HepG2 (cell line): Measurements from ENCODE around the gene NCOA5. TPM values are rescaled to one million over a fixed set of nuclear protein-coding genes. Genes with fewer than 3 reads are reported as not detected.
A peak's percentile ranks its signal among the peaks of the same experiment; 100 is the strongest.

Experiments used
- CC2D1A ChIP-seq: sonication (generic); formaldehyde crosslinking; IDR thresholded peaks from 2 replicates; pipeline ENCODE4 v1.8.1; 2023; ENCODE audit warnings: mild to moderate bottlenecking, missing genetic modification reagents
- FOXK1 ChIP-seq: sonication (generic); formaldehyde crosslinking; IDR thresholded peaks from 2 replicates; pipeline ENCODE4 v1.4.0; 2020; ENCODE audit warnings: low read depth, missing genetic modification reagents, borderline replicate concordance
- RFX5 ChIP-seq: IDR thresholded peaks from 2 replicates; pipeline ENCODE4 v1.6.1; 2011; ENCODE audit warnings: low read depth, low read length, improper control_type of control experiment
- RORA ChIP-seq: sonication (generic); formaldehyde crosslinking; IDR thresholded peaks from 2 replicates; pipeline ENCODE4 v1.5.0; 2020; ENCODE audit warnings: mild to moderate bottlenecking, missing genetic modification reagents, moderate library complexity
- SIX4 ChIP-seq: sonication (generic); formaldehyde crosslinking; IDR thresholded peaks from 2 replicates; pipeline ENCODE4 v1.4.0; 2020; ENCODE audit warnings: missing genetic modification reagents
- SMYD3 ChIP-seq: sonication (generic); formaldehyde crosslinking; IDR thresholded peaks from 2 replicates; pipeline ENCODE4 v1.8.1; 2023; ENCODE audit warnings: mild to moderate bottlenecking, missing genetic modification reagents
- SRSF4 ChIP-seq: fragments of 200-400 bp; formaldehyde crosslinking; IDR thresholded peaks from one replicate; pipeline ENCODE4 v1.6.1; 2018; ENCODE audit warnings: mild to moderate bottlenecking, low read depth, low read length, moderate library complexity; ENCODE audit not compliant: poor library complexity, severe bottlenecking
- ZNF546 ChIP-seq: sonication (generic); formaldehyde crosslinking; conservative IDR thresholded peaks from 2 replicates; pipeline ENCODE4 v1.8.1; 2023; ENCODE audit warnings: mild to moderate bottlenecking, missing genetic modification reagents
- polyA plus RNA-seq, 8 experiments: library from polyadenylated mRNA; depleted of rRNA in 3 of 8; stranded (reverse) in 7 of 8; unstranded in 1 of 8; fragments of >200 nt; fragmentation: Illumina TruSeq in 4 of 8; extraction: Trizol in 4 of 8; gene quantifications; 2 replicates each; pipeline versions ENCODE4 v1.2.1 to v1.2.3, GENCODE V29; 2011 to 2016; ENCODE audit warnings: low read depth in 4 of 8, missing spikeins in 1 of 8, mixed read lengths in 1 of 8; ENCODE audit not compliant: insufficient read depth in 1 of 8
- total RNA-seq, 5 experiments: library from RNA; depleted of rRNA; stranded (reverse); fragments of >200 nt; fragmentation: Illumina TruSeq; extraction: Trizol; gene quantifications; 2 replicates each; pipeline ENCODE4 v1.2.3, GENCODE V29; 2016; ENCODE audit warnings: low read depth in 1 of 5
- TF ChIP-seq, protein P1 (sequence below): sonication (generic); formaldehyde crosslinking; IDR thresholded peaks from 2 replicates; pipeline ENCODE4 v1.4.0; 2020; ENCODE audit warnings: missing genetic modification reagents, borderline replicate concordance
- TF ChIP-seq, protein P2 (sequence below): sonication (generic); formaldehyde crosslinking; IDR thresholded peaks from 2 replicates; pipeline ENCODE4 v1.8.0; 2022; ENCODE audit warnings: mild to moderate bottlenecking, missing genetic modification reagents, moderate library complexity
- TF ChIP-seq, protein P3 (sequence below): sonication (generic); formaldehyde crosslinking; IDR thresholded peaks from 2 replicates; pipeline ENCODE4 v1.5.1; 2020; ENCODE audit warnings: missing genetic modification reagents, mild to moderate bottlenecking, borderline replicate concordance
- TF ChIP-seq, protein P4 (sequence below): IDR thresholded peaks from 2 replicates; pipeline ENCODE4 v1.6.1; 2012; ENCODE audit warnings: low read depth, low read length, improper control_type of control experiment
- TF ChIP-seq, protein P5 (sequence below): sonication (generic); formaldehyde crosslinking; IDR thresholded peaks from 2 replicates; pipeline ENCODE4 v1.5.1; 2020; ENCODE audit warnings: missing genetic modification reagents, mild to moderate bottlenecking, borderline replicate concordance
- TF ChIP-seq, protein P6 (sequence below): sonication (generic); formaldehyde crosslinking; conservative IDR thresholded peaks from 2 replicates; pipeline ENCODE4 v1.5.0; 2020; ENCODE audit warnings: missing genetic modification reagents
- TF ChIP-seq, protein P7 (sequence below): sonication (generic); formaldehyde crosslinking; IDR thresholded peaks from 2 replicates; pipeline ENCODE4 v1.5.0; 2020; ENCODE audit warnings: missing genetic modification reagents

NCOA5 gene
- total and polyA plus RNA-seq, 2 of the 13 experiments (the other 11 are each of a cell fraction or from before 2014, with no cell fraction given), result 16.5 to 28.4 TPM

DNA sequence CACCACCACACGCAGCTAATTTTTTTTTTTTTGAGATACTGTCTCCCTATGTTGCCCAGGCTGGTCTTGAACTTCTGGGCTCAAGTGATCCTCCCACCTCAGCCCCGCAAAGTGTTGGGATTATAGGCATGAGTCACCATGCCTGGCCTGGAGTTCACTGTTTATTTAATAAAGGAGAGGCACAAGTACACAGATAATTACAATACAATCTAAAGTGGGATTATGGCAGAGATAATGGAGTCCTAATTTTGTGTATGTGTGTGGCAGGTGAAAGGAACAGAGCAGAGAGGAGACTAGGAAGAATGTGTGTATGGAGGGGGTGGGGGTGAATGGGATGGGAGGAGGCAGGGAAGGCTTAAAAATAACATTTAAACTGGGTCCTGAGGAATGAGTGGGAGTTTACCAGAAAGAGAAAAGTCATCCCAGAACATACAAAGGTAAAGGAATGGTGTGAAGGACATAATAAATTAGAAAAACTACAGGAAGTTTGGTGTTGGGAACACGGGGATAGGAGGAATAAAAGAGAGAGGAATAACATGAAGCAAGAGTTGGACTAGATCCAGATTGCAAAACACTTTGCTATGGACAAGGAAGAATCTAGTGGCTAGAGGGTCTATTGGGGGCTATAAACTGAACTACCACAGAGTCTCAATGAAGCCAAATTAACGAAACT lies 4.4 kb downstream of the NCOA5 start (continued):
- TF ChIP-seq, protein P1, sequence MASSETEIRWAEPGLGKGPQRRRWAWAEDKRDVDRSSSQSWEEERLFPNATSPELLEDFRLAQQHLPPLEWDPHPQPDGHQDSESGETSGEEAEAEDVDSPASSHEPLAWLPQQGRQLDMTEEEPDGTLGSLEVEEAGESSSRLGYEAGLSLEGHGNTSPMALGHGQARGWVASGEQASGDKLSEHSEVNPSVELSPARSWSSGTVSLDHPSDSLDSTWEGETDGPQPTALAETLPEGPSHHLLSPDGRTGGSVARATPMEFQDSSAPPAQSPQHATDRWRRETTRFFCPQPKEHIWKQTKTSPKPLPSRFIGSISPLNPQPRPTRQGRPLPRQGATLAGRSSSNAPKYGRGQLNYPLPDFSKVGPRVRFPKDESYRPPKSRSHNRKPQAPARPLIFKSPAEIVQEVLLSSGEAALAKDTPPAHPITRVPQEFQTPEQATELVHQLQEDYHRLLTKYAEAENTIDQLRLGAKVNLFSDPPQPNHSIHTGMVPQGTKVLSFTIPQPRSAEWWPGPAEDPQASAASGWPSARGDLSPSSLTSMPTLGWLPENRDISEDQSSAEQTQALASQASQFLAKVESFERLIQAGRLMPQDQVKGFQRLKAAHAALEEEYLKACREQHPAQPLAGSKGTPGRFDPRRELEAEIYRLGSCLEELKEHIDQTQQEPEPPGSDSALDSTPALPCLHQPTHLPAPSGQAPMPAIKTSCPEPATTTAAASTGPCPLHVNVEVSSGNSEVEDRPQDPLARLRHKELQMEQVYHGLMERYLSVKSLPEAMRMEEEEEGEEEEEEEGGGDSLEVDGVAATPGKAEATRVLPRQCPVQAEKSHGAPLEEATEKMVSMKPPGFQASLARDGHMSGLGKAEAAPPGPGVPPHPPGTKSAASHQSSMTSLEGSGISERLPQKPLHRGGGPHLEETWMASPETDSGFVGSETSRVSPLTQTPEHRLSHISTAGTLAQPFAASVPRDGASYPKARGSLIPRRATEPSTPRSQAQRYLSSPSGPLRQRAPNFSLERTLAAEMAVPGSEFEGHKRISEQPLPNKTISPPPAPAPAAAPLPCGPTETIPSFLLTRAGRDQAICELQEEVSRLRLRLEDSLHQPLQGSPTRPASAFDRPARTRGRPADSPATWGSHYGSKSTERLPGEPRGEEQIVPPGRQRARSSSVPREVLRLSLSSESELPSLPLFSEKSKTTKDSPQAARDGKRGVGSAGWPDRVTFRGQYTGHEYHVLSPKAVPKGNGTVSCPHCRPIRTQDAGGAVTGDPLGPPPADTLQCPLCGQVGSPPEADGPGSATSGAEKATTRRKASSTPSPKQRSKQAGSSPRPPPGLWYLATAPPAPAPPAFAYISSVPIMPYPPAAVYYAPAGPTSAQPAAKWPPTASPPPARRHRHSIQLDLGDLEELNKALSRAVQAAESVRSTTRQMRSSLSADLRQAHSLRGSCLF (CRISPR knock-in tag), result no peak
- TF ChIP-seq SRSF4 (no peak), SIX4 (CRISPR knock-in tag) (no peak), RFX5 (no peak), SMYD3 (CRISPR knock-in tag) (no peak), RORA (CRISPR knock-in tag) (no peak), FOXK1 (CRISPR knock-in tag) (no peak), ZNF546 (CRISPR knock-in tag) (no peak), CC2D1A (CRISPR knock-in tag) (no peak)
- TF ChIP-seq, protein P2, sequence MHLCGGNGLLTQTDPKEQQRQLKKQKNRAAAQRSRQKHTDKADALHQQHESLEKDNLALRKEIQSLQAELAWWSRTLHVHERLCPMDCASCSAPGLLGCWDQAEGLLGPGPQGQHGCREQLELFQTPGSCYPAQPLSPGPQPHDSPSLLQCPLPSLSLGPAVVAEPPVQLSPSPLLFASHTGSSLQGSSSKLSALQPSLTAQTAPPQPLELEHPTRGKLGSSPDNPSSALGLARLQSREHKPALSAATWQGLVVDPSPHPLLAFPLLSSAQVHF, result 0 out of 2 replicates have a peak, but pooled peaks have one; percentile 21
- TF ChIP-seq, protein P3, sequence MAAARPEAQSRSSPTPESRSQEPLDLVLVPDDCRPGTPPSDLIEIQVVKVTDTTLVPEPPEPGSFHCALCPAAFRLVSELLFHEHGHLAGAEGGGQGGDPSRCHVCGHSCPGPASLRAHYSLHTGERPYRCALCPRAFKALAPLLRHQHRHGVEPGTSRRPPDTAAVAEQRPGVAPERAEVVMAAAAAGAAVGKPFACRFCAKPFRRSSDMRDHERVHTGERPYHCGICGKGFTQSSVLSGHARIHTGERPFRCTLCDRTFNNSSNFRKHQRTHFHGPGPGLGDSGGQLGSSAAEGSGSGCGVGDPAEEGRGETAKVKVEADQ (CRISPR knock-in tag), result no peak
- TF ChIP-seq, protein P4, sequence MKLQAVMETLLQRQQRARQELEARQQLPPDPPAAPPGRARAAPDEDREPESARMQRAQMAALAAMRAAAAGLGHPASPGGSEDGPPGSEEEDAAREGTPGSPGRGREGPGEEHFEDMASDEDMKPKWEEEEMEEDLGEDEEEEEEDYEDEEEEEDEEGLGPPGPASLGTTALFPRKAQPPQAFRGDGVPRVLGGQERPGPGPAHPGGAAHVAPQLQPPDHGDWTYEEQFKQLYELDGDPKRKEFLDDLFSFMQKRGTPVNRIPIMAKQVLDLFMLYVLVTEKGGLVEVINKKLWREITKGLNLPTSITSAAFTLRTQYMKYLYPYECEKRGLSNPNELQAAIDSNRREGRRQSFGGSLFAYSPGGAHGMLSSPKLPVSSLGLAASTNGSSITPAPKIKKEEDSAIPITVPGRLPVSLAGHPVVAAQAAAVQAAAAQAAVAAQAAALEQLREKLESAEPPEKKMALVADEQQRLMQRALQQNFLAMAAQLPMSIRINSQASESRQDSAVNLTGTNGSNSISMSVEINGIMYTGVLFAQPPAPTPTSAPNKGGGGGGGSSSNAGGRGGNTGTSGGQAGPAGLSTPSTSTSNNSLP, result 0 out of 2 replicates have a peak, but pooled peaks have one; percentile 65
- TF ChIP-seq, protein P5, sequence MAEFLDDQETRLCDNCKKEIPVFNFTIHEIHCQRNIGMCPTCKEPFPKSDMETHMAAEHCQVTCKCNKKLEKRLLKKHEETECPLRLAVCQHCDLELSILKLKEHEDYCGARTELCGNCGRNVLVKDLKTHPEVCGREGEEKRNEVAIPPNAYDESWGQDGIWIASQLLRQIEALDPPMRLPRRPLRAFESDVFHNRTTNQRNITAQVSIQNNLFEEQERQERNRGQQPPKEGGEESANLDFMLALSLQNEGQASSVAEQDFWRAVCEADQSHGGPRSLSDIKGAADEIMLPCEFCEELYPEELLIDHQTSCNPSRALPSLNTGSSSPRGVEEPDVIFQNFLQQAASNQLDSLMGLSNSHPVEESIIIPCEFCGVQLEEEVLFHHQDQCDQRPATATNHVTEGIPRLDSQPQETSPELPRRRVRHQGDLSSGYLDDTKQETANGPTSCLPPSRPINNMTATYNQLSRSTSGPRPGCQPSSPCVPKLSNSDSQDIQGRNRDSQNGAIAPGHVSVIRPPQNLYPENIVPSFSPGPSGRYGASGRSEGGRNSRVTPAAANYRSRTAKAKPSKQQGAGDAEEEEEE (CRISPR knock-in tag), result no peak
- TF ChIP-seq, protein P6, sequence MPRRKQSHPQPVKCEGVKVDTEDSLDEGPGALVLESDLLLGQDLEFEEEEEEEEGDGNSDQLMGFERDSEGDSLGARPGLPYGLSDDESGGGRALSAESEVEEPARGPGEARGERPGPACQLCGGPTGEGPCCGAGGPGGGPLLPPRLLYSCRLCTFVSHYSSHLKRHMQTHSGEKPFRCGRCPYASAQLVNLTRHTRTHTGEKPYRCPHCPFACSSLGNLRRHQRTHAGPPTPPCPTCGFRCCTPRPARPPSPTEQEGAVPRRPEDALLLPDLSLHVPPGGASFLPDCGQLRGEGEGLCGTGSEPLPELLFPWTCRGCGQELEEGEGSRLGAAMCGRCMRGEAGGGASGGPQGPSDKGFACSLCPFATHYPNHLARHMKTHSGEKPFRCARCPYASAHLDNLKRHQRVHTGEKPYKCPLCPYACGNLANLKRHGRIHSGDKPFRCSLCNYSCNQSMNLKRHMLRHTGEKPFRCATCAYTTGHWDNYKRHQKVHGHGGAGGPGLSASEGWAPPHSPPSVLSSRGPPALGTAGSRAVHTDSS, result no peak
- TF ChIP-seq, protein P7, sequence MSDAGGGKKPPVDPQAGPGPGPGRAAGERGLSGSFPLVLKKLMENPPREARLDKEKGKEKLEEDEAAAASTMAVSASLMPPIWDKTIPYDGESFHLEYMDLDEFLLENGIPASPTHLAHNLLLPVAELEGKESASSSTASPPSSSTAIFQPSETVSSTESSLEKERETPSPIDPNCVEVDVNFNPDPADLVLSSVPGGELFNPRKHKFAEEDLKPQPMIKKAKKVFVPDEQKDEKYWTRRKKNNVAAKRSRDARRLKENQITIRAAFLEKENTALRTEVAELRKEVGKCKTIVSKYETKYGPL (CRISPR knock-in tag), result no peak
